GM23338 (cell line): Measurements from ENCODE around the gene TUBA1B. TPM values are rescaled to one million over a fixed set of nuclear protein-coding genes. Genes with fewer than 3 reads are reported as not detected.

Source experiments
- REST ChIP-seq: IDR thresholded peaks from one replicate; pipeline ENCODE4 v1.6.1; 2018; ENCODE audit warnings: antibody characterized with exemption; ENCODE audit not compliant: unreplicated experiment
- ZNF462 ChIP-seq: fragments of 250-450 bp; sonication (Bioruptor Pico); IDR thresholded peaks from 2 replicates; pipeline ENCODE4 v1.5.0; 2020; ENCODE audit warnings: mild to moderate bottlenecking, moderate library complexity
- polyA plus RNA-seq: library from polyadenylated mRNA; unstranded; fragments of >200 nt; fragmentation: Nextera tagmentation; extraction: Ambion mirVana; gene quantifications from 2 replicates; pipeline ENCODE4 v1.2.1, GENCODE V29; 2016
- small RNA-seq: library from RNA; depleted of rRNA; stranded (forward); fragments of <200 nt; gene quantifications from one replicate; pipeline ENCODE3, GENCODE V24; 2014; ENCODE audit warnings: low replicate concordance
- total RNA-seq: library from RNA; depleted of rRNA; stranded (reverse); fragments of >200 nt; shearing (Covaris generic); gene quantifications from 2 replicates; pipeline ENCODE4 v1.2.3, GENCODE V29; 2014; rRNA removed

The TUBA1B gene
- total and polyA plus RNA-seq, 2 experiments from 2014 or later, result 1,116 to 2,718 TPM

DNA sequence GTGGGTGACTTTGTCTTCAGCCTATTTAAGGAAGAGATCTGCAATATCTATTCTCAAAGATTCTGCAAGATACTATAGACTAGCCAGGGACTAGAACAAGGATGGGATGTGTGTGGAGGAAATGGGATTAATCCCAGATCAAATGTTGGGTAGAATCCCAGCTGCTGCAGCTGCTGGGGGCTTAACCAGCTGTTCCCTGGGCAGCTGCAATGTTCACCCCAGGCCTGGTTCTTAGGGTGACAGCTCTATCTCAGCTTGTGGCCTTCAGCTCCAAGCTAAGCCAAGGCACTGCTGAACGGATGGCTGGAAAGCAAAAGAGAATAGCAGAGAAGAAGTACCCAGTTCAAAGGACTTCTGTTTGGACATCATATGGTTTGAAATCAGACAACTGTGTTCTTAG lies 51.4 kb downstream of the TUBA1B start (continued):
- TF ChIP-seq ZNF462, result no peak
- TF ChIP-seq REST, result no peak

Small RNA genes lying within 50 kb of the gene (small RNA-seq; reads per million reads assigned to genes)
- not detected for gene RF00019

Other genes starting within 250 kb of the TUBA1B start
- 29.5 and 45.0 TPM in 2 replicates for gene FKBP11, start 205.9 kb downstream of the TUBA1B start, total RNA-seq
- 94.9 and 97.2 TPM in 2 replicates for gene FKBP11, start 205.9 kb downstream of the TUBA1B start, polyA plus RNA-seq
- 125 and 130 TPM in 2 replicates for gene ARF3, start 173.9 kb downstream of the TUBA1B start, total RNA-seq
- gene ARF3, start 173.9 kb downstream of the TUBA1B start, polyA plus RNA-seq, result 53.9 and 57.0 TPM in 2 replicates
- 0.50 TPM in 1 of 2 replicates, not detected in the other for gene WNT10B, start 159.7 kb downstream of the TUBA1B start, total RNA-seq
- not detected in 2 replicates for gene WNT10B, start 159.7 kb downstream of the TUBA1B start, polyA plus RNA-seq
- not detected in 2 replicates for gene WNT1, start 153.1 kb downstream of the TUBA1B start, total RNA-seq
- not detected in 2 replicates for gene WNT1, start 153.1 kb downstream of the TUBA1B start, polyA plus RNA-seq
- 0.04 and 0.10 TPM in 2 replicates for gene DDN, start 132.0 kb downstream of the TUBA1B start, total RNA-seq
- 0.12 TPM in 1 of 2 replicates, not detected in the other for gene DDN, start 132.0 kb downstream of the TUBA1B start, polyA plus RNA-seq
- gene PRKAG1, start 112.6 kb downstream of the TUBA1B start, total RNA-seq, result 27.2 and 35.4 TPM in 2 replicates
- 19.1 and 19.9 TPM in 2 replicates for gene PRKAG1, start 112.6 kb downstream of the TUBA1B start, polyA plus RNA-seq
- 86.1 and 120 TPM in 2 replicates for gene KMT2D, start 70.6 kb downstream of the TUBA1B start, total RNA-seq
- gene KMT2D, start 70.6 kb downstream of the TUBA1B start, polyA plus RNA-seq, result 17.6 and 18.3 TPM in 2 replicates
- 6.7 and 11.8 TPM in 2 replicates for gene RHEBL1, start 61.4 kb downstream of the TUBA1B start, total RNA-seq
- 9.4 and 10.7 TPM in 2 replicates for gene RHEBL1, start 61.4 kb downstream of the TUBA1B start, polyA plus RNA-seq
- gene DHH, start 36.6 kb downstream of the TUBA1B start, total RNA-seq, result not detected in 2 replicates
- gene DHH, start 36.6 kb downstream of the TUBA1B start, polyA plus RNA-seq, result 0.09 TPM in 1 of 2 replicates, not detected in the other
- gene LMBR1L, start 20.5 kb downstream of the TUBA1B start, total RNA-seq, result 33.9 and 57.0 TPM in 2 replicates
- 19.8 and 24.3 TPM in 2 replicates for gene LMBR1L, start 20.5 kb downstream of the TUBA1B start, polyA plus RNA-seq
- gene TUBA1A, start 57.7 kb upstream of the TUBA1B start, total RNA-seq, result 386 and 424 TPM in 2 replicates
- 189 TPM in 2 replicates for gene TUBA1A, start 57.7 kb upstream of the TUBA1B start, polyA plus RNA-seq
- 608 and 728 TPM in 2 replicates for gene TUBA1C, start 133.7 kb upstream of the TUBA1B start, total RNA-seq
- gene TUBA1C, start 133.7 kb upstream of the TUBA1B start, polyA plus RNA-seq, result 187 and 191 TPM in 2 replicates
- gene PRPH, start 163.8 kb upstream of the TUBA1B start, total RNA-seq, result 0.24 and 0.62 TPM in 2 replicates
- gene PRPH, start 163.8 kb upstream of the TUBA1B start, polyA plus RNA-seq, result 0.36 and 0.43 TPM in 2 replicates
- gene TROAP, start 191.9 kb upstream of the TUBA1B start, total RNA-seq, result 27.6 and 46.4 TPM in 2 replicates
- gene TROAP, start 191.9 kb upstream of the TUBA1B start, polyA plus RNA-seq, result 44.7 and 47.5 TPM in 2 replicates
- 0.12 TPM in 1 of 2 replicates, not detected in the other for gene C1QL4, start 205.8 kb upstream of the TUBA1B start, total RNA-seq
- not detected in 2 replicates for gene C1QL4, start 205.8 kb upstream of the TUBA1B start, polyA plus RNA-seq
- 0.10 TPM in 1 of 2 replicates, not detected in the other for gene DNAJC22, start 215.5 kb upstream of the TUBA1B start, total RNA-seq
- gene DNAJC22, start 215.5 kb upstream of the TUBA1B start, polyA plus RNA-seq, result not detected in 2 replicates
- 20.6 and 28.1 TPM in 2 replicates for gene SPATS2, start 236.1 kb upstream of the TUBA1B start, total RNA-seq
- 54.0 and 61.0 TPM in 2 replicates for gene SPATS2, start 236.1 kb upstream of the TUBA1B start, polyA plus RNA-seq